IPS DF 6.9 (cell line): ENCODE data around the gene AP3B1.

Experiments
- DNase-seq: peaks from one replicate; pipeline ENCODE4 v3.0.0-alpha.2; 2013; ENCODE audit warnings: low read depth, low spot score
- H3K27ac ChIP-seq: one replicate; pipeline ENCODE4 v1.5.1; 2013; ENCODE audit warnings: low read length, control low read depth
- H3K27me3 ChIP-seq: 2 replicates; pipeline ENCODE4 v1.6.1; 2013; ENCODE audit warnings: mild to moderate bottlenecking, low read length; ENCODE audit not compliant: control insufficient read depth, insufficient read depth
- H3K36me3 ChIP-seq: 2 replicates; pipeline ENCODE4 v1.6.1; 2013; ENCODE audit warnings: low read length; ENCODE audit not compliant: control insufficient read depth, insufficient read depth
- H3K4me1 ChIP-seq: 2 replicates; pipeline ENCODE4 v1.6.1; 2013; ENCODE audit warnings: low read length; ENCODE audit not compliant: control insufficient read depth, insufficient read depth
- H3K4me3 ChIP-seq: 2 replicates; pipeline ENCODE4 v1.5.1; 2013; ENCODE audit warnings: mild to moderate bottlenecking, low read length
- H3K9me3 ChIP-seq: 2 replicates; pipeline ENCODE4 v1.6.1; 2013; ENCODE audit warnings: low read length, inconsistent platforms; ENCODE audit not compliant: control insufficient read depth, insufficient read depth
- WGBS: extraction: QIAGEN DNeasy Blood & Tissue Kit; methylation state at CpG from one replicate; pipeline ENCODE4 v1.1.7; 2013; ENCODE audit warnings: mixed read lengths, missing lambda C conversion rate; ENCODE audit not compliant: insufficient read length, insufficient coverage; 5-methylcytosine and 5-hydroxymethylcytosine counted together

The AP3B1 gene

DNA sequence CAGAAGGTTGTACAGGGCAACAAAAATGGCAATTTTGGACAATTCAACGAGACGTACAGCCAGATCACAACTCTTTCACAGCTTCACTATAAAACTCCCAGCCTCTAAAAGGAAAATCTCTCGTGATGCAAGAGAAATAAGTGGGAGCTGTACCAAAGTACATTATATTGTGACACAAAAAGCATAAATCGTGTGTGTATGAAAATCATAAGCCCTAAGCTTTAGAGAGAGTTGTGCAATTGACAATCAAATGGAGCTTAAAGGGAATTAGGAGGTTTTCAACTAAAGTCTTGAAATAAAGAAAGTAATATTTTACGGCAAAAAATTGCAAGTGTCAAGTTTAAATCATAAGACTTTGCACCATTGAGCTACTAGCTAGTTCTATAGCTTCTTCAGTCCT is 323.6 kb downstream of the AP3B1 start:
- no peak overlapping the region for H3K4me3 ChIP-seq
- no CpG with 5 or more reads among the region's 5 CpGs for WGBS
- no peaks in the 10 kb centered on the region for H3K9me3 ChIP-seq
- H3K4me1 ChIP-seq, result no peaks in the 10 kb centered on the region
- H3K27me3 ChIP-seq, result peaks cover 43% of the 10 kb centered on the region
- H3K36me3 ChIP-seq, result no peaks in the 10 kb centered on the region
- no peak overlapping the region for H3K27ac ChIP-seq
- DNase-seq, result no peak

DNA sequence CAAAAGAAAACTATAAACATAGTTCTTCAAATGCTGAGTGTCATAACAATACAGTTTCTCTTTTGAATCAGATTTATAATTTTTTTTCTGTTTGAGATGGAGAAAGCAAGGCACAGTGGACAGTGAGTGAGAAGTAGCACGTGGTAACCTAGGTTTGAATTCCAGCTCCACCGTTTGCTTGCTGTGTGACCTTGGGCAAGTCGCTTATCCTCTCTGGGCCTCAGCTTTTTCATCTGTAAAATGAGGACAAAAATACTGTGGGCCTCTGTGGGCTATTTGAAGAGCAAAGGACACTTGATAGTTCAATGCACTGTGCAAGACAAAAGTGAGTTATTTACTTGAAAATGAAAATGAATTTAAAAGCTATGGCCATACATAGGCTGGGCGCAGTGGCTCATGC is 330.7 kb downstream of the AP3B1 start:
- Histone ChIP-seq H3K27ac (no peak overlapping the region), H3K9me3 (no peaks in the 10 kb centered on the region), H3K4me3 (no peak overlapping the region), H3K27me3 (peaks cover 14% of the 10 kb centered on the region), H3K4me1 (peaks cover 3% of the 10 kb centered on the region; the same call in 1 of the 2 replicates), H3K36me3 (no peaks in the 10 kb centered on the region)
- no peak for DNase-seq
- WGBS, result no CpG with 5 or more reads among the region's 4 CpGs

DNA sequence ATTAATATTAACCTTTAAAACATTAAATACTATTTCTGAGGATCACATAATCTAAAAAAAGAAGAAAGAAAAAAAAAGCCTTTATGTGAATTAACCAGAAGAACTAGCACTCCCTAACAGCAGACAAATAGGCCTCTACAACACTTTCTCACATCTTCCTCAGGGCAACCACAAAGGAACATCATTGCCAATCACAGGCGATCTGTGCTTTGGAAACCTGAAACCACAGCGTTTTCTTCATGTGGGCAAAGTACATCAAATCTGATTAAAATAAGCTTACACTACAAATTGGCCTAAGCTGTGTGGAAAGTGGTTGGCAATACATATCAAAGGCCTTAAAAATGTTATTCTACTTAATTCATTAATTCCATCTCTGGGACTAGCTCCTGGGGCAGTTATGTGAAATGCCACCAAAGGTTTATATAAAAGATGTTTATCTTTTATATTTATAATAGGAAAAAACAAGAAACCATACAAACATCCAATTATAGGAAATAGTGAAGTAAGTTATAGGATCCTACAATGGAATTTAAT is 333.6 kb downstream of the AP3B1 start:
- Histone ChIP-seq H3K27me3 (peaks cover 26% of the 10 kb centered on the region), H3K9me3 (no peaks in the 10 kb centered on the region), H3K27ac (no peak overlapping the region), H3K4me1 (peaks cover 3% of the 10 kb centered on the region), H3K4me3 (no peak overlapping the region), H3K36me3 (no peaks in the 10 kb centered on the region)
- DNase-seq, result no peak
- no CpG with 5 or more reads among the region's 2 CpGs for whole genome bisulfite sequencing

DNA sequence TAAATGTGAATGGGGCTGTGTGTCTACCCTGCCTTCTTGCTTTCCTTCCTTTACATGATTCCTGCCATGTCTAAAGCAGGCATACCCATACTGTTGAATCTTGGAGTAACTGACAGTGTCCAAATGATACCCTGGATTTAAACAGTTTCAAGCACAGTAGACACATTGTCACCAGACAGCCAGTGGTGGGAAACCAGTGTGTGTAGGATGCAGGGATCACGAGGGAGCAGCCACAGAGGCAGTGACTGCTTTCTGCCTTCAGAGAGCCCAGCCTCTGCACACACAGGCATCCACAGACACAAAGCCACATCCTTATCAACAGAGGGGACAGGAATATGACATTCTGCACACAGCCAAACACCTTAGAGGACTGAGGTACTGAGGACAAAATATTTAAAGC is 334.2 kb downstream of the AP3B1 start:
- WGBS, result no CpG with 5 or more reads among the region's 1 CpG
- Histone ChIP-seq H3K27me3 (peaks cover 27% of the 10 kb centered on the region), H3K4me3 (no peak overlapping the region), H3K27ac (no peak overlapping the region), H3K4me1 (peaks cover 3% of the 10 kb centered on the region), H3K9me3 (no peaks in the 10 kb centered on the region), H3K36me3 (no peaks in the 10 kb centered on the region)
- no peak for DNase-seq

DNA sequence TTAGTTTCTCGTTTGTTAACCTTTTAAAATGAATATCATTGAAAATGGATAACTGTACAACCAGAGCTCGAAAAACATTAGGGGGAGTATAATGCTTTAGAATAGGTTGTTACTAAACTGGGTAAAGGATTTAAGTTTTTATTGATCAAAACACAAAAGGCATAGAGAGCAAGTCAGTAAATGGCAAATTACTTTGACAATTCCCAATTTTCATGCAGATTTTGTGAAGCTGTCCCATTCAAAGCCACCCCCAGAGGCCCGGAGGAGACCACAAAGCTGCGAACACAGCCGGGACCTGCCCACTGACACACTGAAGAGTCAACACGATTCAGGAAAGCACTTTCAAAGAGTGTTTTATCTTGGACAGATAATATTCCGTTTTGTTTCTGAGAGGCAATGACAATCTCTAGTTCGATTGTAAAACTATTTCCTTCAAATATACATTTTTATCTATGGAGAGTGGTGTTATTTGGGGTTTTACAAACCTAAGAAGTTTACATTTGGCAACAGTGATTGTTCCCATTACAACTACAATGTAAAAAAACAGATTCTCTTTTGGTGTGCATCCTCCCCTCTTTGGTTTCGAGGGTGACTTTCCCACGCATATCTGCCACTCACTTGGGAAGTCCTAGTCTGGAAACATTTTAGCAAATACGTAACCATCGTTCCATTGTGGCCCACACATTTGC is 335.7 kb downstream of the AP3B1 start:
- H3K36me3 ChIP-seq, result no peaks in the 10 kb centered on the region
- H3K4me1 ChIP-seq, result peaks cover 3% of the 10 kb centered on the region
- H3K27me3 ChIP-seq, result peaks cover 24% of the 10 kb centered on the region
- no peaks in the 10 kb centered on the region for H3K9me3 ChIP-seq
- H3K27ac ChIP-seq, result no peak overlapping the region
- WGBS, result no CpG with 5 or more reads among the region's 12 CpGs
- DNase-seq, result no peak
- no peak overlapping the region for H3K4me3 ChIP-seq

DNA sequence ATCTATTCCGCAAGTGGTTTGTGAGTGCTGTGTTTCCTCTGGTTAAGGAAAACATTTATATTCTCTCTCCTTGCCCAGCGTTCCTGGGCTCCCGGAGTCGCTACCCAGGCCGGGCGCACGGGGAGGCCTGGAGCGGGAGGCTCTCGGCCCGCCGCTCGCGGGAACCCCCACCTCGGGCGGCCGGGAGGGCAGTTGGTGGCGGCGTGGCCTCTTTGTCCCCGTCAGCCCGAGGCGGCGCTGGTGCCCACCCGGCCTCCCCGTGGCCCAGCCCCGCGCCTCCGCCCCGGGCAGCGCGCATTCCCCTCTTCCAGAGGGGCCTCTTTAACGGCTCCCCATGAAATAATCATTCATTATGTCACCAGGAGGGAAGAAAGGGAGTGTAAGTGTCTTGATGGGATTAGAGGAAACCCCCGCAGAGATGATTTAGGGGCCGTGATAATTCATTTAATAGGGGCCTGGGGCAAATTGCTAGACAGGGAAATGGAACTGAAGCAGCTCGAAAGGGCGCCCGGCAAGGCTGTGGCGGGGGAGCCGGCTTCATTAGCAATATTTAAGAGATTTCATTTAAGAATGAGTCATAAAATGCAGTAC is 336.5 kb downstream of the AP3B1 start:
- H3K27me3 ChIP-seq, result peaks cover 24% of the 10 kb centered on the region
- no peaks in the 10 kb centered on the region for H3K9me3 ChIP-seq
- DNase-seq, result no peak
- peak overlapping the region; percentile 24 for H3K4me3 ChIP-seq
- WGBS, result no CpG with 5 or more reads among the region's 38 CpGs
- H3K27ac ChIP-seq, result no peak overlapping the region
- no peaks in the 10 kb centered on the region for H3K36me3 ChIP-seq
- H3K4me1 ChIP-seq, result peaks cover 3% of the 10 kb centered on the region

DNA sequence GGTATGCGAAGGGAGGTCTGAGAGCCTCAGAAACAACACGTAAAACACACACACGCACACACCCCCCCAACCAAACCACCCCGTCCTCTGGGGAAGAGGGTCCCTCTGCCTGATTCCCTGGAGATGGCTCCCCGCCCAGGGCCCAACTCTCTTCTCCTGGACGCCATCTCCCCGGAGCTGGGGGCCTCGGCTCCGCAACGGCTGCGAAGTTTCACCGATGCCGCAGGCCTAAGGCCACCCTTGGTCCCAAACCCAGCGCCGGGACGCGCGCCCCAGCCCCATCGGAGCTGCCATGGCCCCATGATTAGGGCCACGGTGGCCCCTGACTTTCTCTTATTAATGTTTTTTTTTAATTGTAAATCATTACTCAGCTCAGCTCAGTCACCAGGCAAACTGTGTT is 337.0 kb downstream of the AP3B1 start:
- Histone ChIP-seq H3K4me3 (peak overlapping the region; percentile 7; the same call in 1 of the 2 replicates), H3K36me3 (no peaks in the 10 kb centered on the region), H3K27ac (no peak overlapping the region), H3K27me3 (peaks cover 24% of the 10 kb centered on the region), H3K9me3 (no peaks in the 10 kb centered on the region), H3K4me1 (peaks cover 3% of the 10 kb centered on the region)
- DNase-seq, result no peak
- no CpG with 5 or more reads among the region's 20 CpGs for WGBS

DNA sequence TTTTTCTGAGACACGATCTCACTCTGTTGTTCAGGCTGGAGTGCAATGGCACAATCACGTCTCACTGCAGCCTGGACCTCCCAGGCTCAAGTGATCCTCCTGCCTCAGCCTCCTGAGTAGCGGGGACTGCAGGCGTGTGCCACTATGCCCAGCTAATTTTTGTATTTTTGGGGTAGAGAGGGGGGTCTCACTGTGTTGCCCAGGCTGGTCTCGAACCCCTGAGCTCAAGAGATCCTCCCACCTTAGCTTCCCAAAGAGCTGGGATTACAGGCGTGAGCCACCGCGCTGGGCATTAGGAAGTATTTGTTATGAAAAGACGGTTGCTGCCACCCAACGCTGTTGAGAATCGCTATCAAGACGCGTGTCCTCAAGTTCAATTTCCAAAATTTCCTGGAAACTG is 337.4 kb downstream of the AP3B1 start:
- H3K36me3 ChIP-seq, result no peaks in the 10 kb centered on the region
- peak overlapping the region; percentile 7; the same call in 1 of the 2 replicates for H3K4me3 ChIP-seq
- H3K9me3 ChIP-seq, result no peaks in the 10 kb centered on the region
- no CpG with 5 or more reads among the region's 13 CpGs for WGBS
- H3K27me3 ChIP-seq, result peaks cover 24% of the 10 kb centered on the region
- DNase-seq, result no peak
- peaks cover 3% of the 10 kb centered on the region for H3K4me1 ChIP-seq
- no peak overlapping the region for H3K27ac ChIP-seq

DNA sequence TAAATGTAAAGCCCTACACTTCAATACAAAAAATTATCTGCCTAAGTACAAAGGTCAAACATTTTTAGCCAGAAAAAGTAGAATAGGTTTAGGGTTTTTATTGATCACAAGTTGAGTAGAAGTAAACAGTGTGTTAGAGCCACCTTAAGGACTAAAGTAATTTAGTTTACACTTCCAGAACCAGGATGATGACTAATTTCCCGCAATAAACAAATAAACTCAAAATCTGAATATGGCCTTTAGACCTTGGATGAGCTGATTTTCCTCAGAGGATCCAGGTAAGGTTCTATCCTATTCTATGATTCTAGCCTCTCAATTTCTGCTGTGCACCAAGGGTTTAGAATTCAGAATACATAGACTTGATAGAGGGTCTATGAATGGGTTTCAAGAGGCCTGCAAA is 338.9 kb downstream of the AP3B1 start:
- DNase-seq, result no peak

DNA sequence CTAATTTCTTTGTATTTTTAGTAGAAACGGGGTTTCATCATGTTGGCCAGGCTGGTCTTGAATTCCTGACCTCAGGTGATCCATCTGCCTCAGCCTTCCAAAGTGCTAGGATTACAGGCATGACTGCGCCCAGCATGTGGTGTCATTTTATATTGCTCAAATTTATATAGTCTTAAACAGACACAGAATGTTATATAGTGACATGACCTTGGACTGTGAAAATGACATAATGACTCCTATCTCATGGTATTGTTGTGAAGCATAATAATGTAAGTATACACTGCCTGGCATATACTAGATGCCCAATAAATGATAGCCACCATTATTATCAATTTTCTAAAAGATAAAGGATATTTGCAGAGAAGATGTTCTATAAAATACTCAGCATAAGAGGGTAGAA is 341.1 kb downstream of the AP3B1 start:
- DNase-seq, result no peak
- peaks cover 1% of the 10 kb centered on the region; the same call in 1 of the 2 replicates for H3K4me1 ChIP-seq
- no CpG with 5 or more reads among the region's 2 CpGs for WGBS
- peaks cover 13% of the 10 kb centered on the region for H3K27me3 ChIP-seq
- H3K4me3 ChIP-seq, result no peak overlapping the region
- no peak overlapping the region for H3K27ac ChIP-seq
- H3K9me3 ChIP-seq, result no peaks in the 10 kb centered on the region
- no peaks in the 10 kb centered on the region for H3K36me3 ChIP-seq

More for the DNA sequence above, 338.9 kb downstream of the AP3B1 start:
- H3K27ac ChIP-seq, result no peak overlapping the region
- H3K27me3 ChIP-seq, result peaks cover 24% of the 10 kb centered on the region
- no peaks in the 10 kb centered on the region for H3K9me3 ChIP-seq
- peaks cover 3% of the 10 kb centered on the region for H3K4me1 ChIP-seq
- WGBS, result no CpG with 5 or more reads among the region's 1 CpG
- no peak overlapping the region for H3K4me3 ChIP-seq
- H3K36me3 ChIP-seq, result no peaks in the 10 kb centered on the region
